Inflammatory macrophage treated with lipopolysaccharide for 4 hours (primary cell): ENCODE measurements around the gene UBE2I.

Experiments
- DNase-seq: peaks from one replicate; pipeline ENCODE4 v3.0.0-alpha.2; 2020

Gene UBE2I

DNA sequence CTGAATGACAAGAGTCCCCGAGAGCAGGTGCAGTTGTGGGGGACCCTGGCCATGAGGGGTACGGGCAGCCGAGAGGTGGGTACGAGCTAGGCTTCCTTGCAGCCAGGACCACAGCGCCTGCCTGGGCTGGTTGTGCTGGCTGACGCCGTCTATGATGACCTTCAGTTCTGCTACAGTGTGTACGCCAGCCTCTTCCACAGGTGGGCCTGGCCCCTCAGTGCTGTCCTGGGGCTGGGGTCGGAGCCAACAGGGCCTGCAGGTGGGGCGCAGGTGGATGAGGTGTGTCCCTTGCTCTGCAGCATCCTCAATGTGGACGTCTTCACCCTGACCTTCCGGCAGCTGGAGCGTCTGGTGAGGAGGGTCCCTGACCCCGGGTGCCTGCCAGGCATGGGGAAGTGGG, 35.1 kb downstream of the UBE2I start:
- DNase-seq: no peak

DNA sequence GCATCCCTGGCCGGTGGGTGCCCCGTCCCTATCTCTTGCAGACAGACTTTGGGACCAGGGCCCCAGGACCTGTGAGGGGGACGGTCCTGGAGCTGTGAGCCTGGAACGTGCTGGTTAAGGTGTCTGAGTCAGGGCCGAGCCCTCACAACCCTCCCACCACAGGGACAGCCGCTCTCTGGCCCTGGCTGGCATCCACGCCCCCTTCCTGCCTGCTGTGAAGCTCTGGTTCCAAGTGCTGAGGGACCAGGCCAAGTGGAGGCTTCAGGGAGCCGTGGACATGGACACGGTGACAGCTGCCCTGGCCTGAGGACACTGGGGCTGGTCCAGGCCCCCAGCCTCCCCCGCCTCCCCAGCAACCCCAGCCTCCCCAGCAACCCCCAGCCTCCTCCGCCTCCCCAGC, 35.7 kb downstream of the UBE2I start:
- DNase-seq: no peak

GRCh38 chr16:1345651-1346421, 36.4 kb downstream of the UBE2I start:
- no peak for DNase-seq

DNA sequence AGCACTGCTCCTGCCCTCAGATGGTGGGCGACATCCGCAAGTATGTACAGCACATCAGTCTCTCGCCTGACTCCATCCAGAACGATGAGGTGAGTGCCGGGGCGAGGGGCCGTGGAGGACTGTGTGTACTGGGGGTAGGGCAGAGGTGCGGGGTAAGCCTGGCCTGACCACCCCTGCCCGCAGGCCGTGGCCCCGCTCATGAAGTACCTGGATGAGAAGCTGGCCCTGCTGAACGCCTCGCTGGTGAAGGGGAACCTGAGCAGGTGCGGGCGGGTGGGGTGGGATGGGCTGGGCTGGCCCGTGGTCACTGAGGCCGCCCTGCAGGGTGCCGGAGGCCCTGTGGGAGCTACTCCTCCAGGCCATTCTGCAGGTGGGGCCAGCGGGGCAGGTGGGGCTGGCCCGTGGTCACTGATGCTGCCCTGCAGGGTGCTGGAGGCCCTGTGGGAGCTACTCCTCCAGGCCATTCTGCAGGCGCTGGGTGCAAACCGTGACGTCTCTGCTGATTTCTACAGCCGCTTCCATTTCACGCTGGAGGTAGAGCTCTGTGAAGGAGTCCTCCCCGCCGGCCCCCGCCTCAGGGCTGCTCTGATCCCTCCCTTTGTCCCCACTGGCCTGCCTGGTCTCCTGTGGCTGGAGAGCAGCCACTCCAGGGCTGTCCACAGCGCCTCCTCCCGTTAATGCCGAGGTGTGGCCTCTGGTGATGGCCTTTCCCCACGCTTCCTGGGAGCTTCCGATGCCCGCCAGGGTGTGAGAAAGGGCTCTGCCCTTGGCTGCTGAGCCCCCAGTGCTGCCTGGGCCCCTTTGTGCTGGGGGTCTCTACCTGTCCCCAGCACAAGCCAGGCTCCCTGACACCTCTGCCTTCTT, 37.2 kb downstream of the UBE2I start:
- DNase-seq: no peak

DNA sequence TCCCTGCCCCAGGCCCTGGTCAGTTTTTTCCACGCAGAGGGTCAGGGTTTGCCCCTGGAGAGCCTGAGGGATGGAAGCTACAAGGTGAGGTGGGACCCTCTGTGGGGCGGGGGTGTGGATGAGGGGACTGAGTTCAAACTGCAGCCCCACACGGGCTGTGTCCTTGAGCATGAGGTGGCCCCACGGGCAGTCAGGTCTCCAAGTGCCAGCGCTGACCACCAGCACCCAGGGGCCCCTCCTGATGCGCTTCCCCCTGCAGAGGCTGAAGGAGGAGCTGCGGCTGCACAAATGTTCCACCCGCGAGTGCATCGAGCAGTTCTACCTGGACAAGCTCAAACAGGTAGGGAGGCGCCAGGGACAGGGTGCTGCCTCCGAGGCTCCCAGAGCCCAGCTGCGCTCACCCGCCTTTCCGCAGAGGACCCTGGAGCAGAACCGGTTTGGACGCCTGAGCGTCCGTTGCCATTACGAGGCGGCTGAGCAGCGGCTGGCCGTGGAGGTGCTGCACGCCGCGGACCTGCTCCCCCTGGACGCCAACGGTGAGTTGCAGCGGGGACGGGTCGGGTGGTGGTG, 37.9 kb downstream of the UBE2I start:
- DNase-seq: no peak

DNA sequence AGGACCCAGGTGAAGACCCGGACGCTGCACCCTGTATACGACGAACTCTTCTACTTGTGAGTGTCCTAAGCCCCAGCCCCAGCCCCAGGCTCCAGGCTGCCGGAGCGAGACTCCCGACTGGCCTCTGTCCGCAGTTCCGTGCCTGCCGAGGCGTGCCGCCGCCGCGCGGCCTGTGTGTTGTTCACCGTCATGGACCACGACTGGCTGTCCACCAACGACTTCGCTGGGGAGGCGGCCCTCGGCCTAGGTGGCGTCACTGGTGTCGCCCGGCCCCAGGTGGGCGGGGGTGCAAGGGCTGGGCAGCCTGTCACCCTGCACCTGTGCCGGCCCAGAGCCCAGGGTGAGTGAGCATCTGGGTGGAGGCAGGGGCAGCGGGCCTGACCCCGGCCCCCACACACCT, 38.5 kb downstream of the UBE2I start:
- DNase-seq: no peak

DNA sequence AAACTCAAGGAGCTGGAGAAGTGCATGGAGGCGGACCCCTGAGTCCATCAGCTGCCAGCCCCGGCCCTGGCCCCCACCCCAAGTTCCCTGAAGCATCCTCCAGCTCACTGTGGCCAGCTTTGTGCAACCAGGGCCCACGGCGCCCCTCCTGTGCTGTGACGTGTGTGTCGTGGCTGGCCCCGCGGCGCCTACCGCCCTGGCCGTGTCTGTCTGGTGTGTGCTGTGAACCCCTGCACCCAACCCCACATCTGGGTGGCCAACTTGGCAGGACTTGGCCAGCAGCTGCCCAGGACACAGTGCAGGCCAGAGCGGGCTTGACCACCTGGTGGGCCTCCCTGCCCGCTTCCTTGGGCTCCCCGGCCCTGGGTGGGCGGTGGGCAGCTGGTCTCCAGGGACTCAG, 39.0 kb downstream of the UBE2I start:
- DNase-seq: no peak

DNA sequence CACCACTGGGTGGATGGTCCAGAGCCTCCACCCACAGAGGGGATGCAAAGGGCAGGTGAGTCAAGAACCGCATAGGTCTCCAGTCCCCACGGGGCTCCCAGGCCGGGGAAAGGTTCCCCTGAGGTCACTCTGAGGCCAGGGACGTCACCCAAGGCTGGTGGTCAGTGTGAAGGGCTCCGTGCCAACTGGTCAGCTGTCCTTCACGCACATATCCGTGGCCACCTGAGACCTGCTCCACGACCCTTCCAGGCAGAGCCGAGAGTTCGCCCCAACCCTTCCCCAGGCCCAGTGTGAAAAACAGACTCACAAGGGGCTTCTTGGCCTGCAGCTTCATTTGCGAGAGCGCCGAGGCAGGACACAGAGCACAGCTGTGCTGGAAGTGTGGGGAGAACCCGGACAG, 39.5 kb downstream of the UBE2I start:
- no peak for DNase-seq

DNA sequence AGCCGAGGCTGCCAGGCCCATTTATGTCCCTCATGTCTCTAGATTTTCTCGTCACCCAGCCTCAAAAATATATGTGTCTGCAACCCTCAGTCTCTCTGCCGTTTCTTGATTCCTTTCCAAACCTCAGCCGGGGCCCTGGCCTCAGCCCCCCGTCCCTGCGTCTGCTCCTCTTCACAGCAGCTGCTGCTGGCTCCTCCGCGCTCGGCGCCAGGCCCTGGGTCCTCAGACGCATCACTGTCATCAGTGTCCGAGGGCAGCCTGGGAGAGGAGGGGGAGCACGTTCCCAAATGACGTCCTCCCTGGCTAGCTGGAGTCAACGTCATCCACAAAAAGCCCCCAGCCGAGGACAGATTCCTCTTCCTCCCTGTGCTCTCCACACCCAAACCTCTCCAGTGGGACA, 39.9 kb downstream of the UBE2I start:
- DNase-seq: no peak

- no peak for DNase-seq
Observed at GRCh38 chr16:1349951-1350350, 40.5 kb downstream of the UBE2I start.

GRCh38 chr16:1350691-1351090, 41.3 kb downstream of the UBE2I start:
- no peak for DNase-seq

DNA sequence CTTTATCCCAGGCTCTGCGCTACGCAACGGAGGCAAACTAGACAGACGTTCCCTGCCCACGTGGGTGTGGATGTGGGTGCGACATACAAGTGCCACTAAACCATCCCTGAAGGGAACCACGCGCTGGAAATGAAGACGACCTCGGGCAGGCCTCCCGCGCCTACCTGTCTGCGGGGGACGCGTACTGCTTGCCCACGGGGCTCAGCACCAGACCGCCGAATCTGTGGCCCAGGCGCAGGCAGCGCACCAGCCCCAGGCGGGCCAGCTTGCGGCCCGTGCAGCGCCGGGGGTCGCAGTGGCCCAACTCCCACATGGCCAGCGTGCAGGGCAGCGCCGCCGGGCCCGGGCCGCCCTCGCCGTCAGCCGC, 41.8 kb downstream of the UBE2I start:
- no peak for DNase-seq

- DNase-seq: peak; percentile 90
Observed at GRCh38 chr16:1351582-1352362, 42.3 kb downstream of the UBE2I start, which contains the start of the genes GNPTG and TSR3. Gene GNPTG (plus strand): TSS chr16:1351931. CDS start chr16:1351966, 35 bp downstream. Gene TSR3 (minus strand): TSS chr16:1351878. CDS start chr16:1351804, 74 bp downstream.

GRCh38 chr16:1354815-1355540, 45.5 kb downstream of the UBE2I start:
- DNase-seq: no peak

GRCh38 chr16:1355591-1355990, 46.2 kb downstream of the UBE2I start:
- DNase-seq: no peak

DNA sequence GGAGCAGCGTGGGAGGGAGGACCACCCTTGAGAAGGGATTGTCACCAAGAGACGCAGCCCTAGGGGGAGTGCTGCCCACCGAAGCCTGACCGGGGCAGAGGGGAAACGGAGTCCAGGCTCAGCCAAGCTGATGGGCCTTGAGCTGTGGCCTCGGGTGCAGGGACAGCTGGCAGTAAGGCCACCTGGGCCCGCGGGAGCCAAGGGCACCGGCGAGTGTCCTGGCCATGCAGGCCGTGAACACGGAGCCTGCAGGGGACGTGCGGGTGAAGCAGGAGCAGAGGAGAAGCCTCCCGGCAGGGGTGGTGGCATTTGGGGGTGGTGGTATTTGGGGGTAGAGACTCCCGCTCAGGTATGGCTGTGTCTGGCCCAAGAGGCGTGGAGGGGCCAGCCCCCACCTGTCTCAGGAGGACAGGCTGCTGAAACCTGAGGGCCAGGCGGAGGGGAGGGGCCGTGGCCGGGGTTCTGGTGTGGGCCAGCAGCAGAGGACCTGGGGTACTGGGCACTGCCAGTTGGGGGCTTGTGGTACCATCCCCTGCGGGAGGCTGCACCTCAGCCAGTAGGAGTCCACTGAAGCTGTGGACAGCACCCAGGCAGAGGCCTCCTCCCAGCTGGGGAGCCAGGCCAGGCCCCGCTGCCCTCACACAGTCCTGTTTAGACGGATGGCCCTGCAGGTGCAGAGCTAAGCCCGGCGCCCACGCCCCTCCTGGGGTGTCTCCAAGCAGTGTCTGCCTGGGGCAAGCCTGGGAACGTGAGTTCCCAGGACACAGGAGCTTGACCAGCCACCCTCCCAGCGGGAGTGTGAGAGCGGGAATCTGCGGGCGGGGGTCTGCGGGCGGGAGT, 46.8 kb downstream of the UBE2I start:
- no peak for DNase-seq

- DNase-seq: peak; percentile 28
Observed at GRCh38 chr16:1357906-1358566, 48.6 kb downstream of the UBE2I start.

DNA sequence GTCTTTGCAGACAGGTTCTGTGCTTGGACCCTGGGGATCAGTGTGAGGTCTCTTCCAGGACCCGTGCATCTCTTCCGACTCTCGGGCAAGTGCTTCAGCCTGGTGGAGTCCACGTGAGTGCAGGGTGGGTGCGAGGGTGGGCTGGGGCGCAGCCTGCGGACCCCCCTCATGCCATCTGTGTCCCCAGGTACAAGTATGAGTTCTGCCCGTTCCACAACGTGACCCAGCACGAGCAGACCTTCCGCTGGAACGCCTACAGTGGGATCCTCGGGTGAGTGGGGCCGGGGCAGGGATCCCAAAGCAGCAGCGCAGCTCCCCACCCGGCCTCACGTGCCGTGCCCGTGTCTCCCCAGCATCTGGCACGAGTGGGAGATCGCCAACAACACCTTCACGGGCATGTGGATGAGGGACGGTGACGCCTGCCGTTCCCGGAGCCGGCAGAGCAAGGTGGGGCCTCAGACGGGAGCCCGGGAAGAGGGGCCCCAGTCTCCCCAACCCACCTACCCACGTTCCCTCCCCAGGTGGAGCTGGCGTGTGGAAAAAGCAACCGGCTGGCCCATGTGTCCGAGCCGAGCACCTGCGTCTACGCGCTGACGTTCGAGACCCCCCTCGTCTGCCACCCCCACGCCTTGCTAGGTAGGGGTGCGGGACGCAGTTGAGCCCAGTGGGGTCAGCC, 52.4 kb downstream of the UBE2I start:
- no peak for DNase-seq

- no peak for DNase-seq
Observed at GRCh38 chr16:1362807-1363206, 53.4 kb downstream of the UBE2I start.

DNA sequence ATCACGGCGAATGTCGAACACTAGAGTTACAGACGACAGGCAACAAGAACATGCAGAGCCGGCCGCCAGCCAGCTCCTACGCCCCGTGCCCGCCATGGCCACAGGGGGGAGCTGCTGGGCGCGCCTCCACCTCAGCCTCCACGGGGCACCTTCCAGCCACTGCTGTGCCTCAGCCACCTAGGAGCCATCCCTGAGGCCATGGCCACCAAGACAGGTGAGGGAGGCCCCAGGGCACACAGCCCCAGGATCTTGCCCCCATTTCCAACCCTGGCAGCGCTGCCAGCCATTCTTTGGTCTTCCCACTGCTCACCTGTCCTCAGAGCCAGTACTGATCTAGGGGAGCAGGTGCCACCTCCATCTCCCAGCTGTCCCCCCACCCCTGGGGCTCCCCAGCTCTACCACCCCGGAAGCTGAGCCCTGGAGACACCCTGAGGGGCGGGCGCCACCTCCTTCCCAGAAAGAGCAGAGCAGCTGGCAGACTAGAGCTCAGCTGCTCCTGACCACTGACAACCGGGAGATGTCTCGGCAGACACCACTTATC, 54.1 kb downstream of the UBE2I start:
- DNase-seq: peak; percentile 54
